GM12878 (cell line): ENCODE measurements around the gene NOXA1. TPM values are rescaled to one million over a fixed set of nuclear protein-coding genes. Genes with fewer than 3 reads are reported as not detected.

ENCODE experiments used
- BHLHE40 ChIP-seq, 2 experiments: fragments of 450-650 bp in 1 of 2; IDR thresholded peaks; 2 replicates each; pipeline ENCODE4 v1.6.1; 2011 to 2017; ENCODE audit warnings: low read depth in 2 of 2, borderline replicate concordance in 1 of 2, improper control_type of control experiment in 1 of 2, low read length in 1 of 2, mild to moderate bottlenecking in 1 of 2
- E4F1 ChIP-seq: fragments of 450-650 bp; IDR thresholded peaks from 2 replicates; pipeline ENCODE4 v1.6.1; 2018; ENCODE audit warnings: borderline replicate concordance, mild to moderate bottlenecking; ENCODE audit not compliant: partially characterized antibody
- ETV6 ChIP-seq, 2 experiments: fragments of 450-650 bp in 1 of 2; IDR thresholded peaks in 1 of 2; conservative IDR thresholded peaks in 1 of 2; 2 replicates each; pipeline ENCODE4 v1.6.1; 2014; ENCODE audit warnings: antibody characterized with exemption in 1 of 2, borderline replicate concordance in 1 of 2, low read depth in 1 of 2, mild to moderate bottlenecking in 1 of 2, moderate library complexity in 1 of 2
- MTA3 ChIP-seq: IDR thresholded peaks from 2 replicates; pipeline ENCODE4 v1.6.1; 2012; ENCODE audit warnings: low read length, inconsistent platforms, borderline replicate concordance
- PKNOX1 ChIP-seq: fragments of 450-650 bp; IDR thresholded peaks from 2 replicates; pipeline ENCODE4 v1.6.1; 2016; ENCODE audit warnings: mild to moderate bottlenecking
- POLR2AphosphoS2 ChIP-seq: IDR thresholded peaks from 2 replicates; pipeline ENCODE4 v1.6.1; 2011; ENCODE audit warnings: low read depth, mild to moderate bottlenecking, low read length, improper control_type of control experiment, moderate library complexity
- RAD51 ChIP-seq: fragments of 450-650 bp; IDR thresholded peaks from 2 replicates; pipeline ENCODE4 v1.6.1; 2016; ENCODE audit warnings: moderate library complexity, mild to moderate bottlenecking, inconsistent platforms
- RB1 ChIP-seq: fragments of 450-650 bp; formaldehyde crosslinking; IDR thresholded peaks from 2 replicates; pipeline ENCODE4 v1.6.1; 2017; ENCODE audit warnings: mild to moderate bottlenecking, borderline replicate concordance
- SREBF1 ChIP-seq: IDR thresholded peaks from 2 replicates; pipeline ENCODE4 v1.6.1; 2012; ENCODE audit warnings: mild to moderate bottlenecking, low read length
- ZBTB33 ChIP-seq: fragments of 450-650 bp; IDR thresholded peaks from 2 replicates; pipeline ENCODE4 v1.6.1; 2017; ENCODE audit warnings: mild to moderate bottlenecking
- polyA plus RNA-seq, 11 experiments: library from polyadenylated mRNA; depleted of rRNA in 4 of 11; unstranded in 6 of 11; stranded (reverse) in 5 of 11; fragments of >200 nt; fragmentation: Nextera tagmentation in 4 of 11; fragmentation: Illumina TruSeq in 1 of 11; extraction: Ambion mirVana in 4 of 11; extraction: Trizol in 1 of 11; gene quantifications; 1 replicate in 1 of 11; 2 replicates in 10 of 11; pipeline versions ENCODE4 v1.2.1 to v1.2.3, GENCODE V29; 2011 to 2016; ENCODE audit warnings: inconsistent platforms in 2 of 11, missing spikeins in 2 of 11, low read depth in 1 of 11
- total RNA-seq, 4 experiments: library from RNA; depleted of rRNA in 3 of 4; stranded (reverse); fragments of >200 nt in 3 of 4; fragmentation: Illumina TruSeq in 1 of 4; extraction: Trizol in 1 of 4; gene quantifications; 2 replicates each; pipeline versions ENCODE4 v1.2.1 to v1.2.3, GENCODE V29; 2013 to 2021

Gene NOXA1
- total and polyA plus RNA-seq, 10 of the 15 experiments (the other 5 are each of a cell fraction or from before 2014, with no cell fraction given): 0.08 to 0.20 TPM; not detected in 8

GRCh38 chr9:137449931-137450538, 26.8 kb downstream of the NOXA1 start (continued):
- no peak for TF ChIP-seq RAD51
- no peak for TF ChIP-seq ZBTB33
- no peak for TF ChIP-seq E4F1
- TF ChIP-seq RB1: no peak
- TF ChIP-seq ETV6 (conservative IDR thresholded peaks at IDR 0.05 in 1 of 2, IDR thresholded peaks at IDR 0.05 in 1 of 2; ENCODE audit: borderline replicate concordance in 1 of 2, low read depth in 1 of 2): no peak
- no peak for TF ChIP-seq PKNOX1
- no peak for TF ChIP-seq MTA3
- no peak for TF ChIP-seq SREBF1
- peak in 1 of 2 experiments; percentile 4; a peak in 1 of 4 replicates for TF ChIP-seq BHLHE40 (IDR thresholded peaks at IDR 0.05; ENCODE audit: borderline replicate concordance in 1 of 2, low read depth in 2 of 2, low read length in 1 of 2)
- TF ChIP-seq POLR2AphosphoS2: no peak
